OCI-LY3 (cell line): ENCODE results near the gene APOL6.

ENCODE experiments used
- CTCF ChIP-seq: fragments of 200-600, 300-600 bp; sonication (generic); IDR thresholded peaks from 2 replicates; pipeline ENCODE4 v1.5.1; 2014; ENCODE audit warnings: antibody characterized with exemption, low read length, low read depth
- EZH2phosphoT487 ChIP-seq: fragments of 200-600 bp; shearing (Covaris generic); IDR thresholded peaks from 2 replicates; pipeline ENCODE4 v1.6.1; 2018; ENCODE audit warnings: antibody characterized with exemption, mixed run types, low read depth

- no peak for TF ChIP-seq CTCF
- TF ChIP-seq EZH2phosphoT487, result no peak
Observed at GRCh38 chr22:35604621-35605368, 43.5 kb upstream of the APOL6 start.
